HG03558 (cell line): ENCODE data around the gene PRXL2B.
"Not testable (repeated sequence)": the region's sequence is repeated elsewhere in the genome, so short reads cannot be mapped to it uniquely, and the experiment has no call there.

Source experiments
- ATAC-seq: cut with Tn5 transposase; IDR thresholded peaks from one replicate; pipeline ENCODE4 v1.9.1; 2021; ENCODE audit warnings: moderate number of reproducible peaks; ENCODE audit not compliant: unreplicated experiment; ENCODE audit errors: extremely low read depth

The PRXL2B gene

GRCh38 chr1:2609319-2610035, 22.9 kb downstream of the PRXL2B start:
- no peak for ATAC-seq

- ATAC-seq, result no peak
Measured at GRCh38 chr1:2610036-2610959, 23.7 kb downstream of the PRXL2B start.

DNA sequence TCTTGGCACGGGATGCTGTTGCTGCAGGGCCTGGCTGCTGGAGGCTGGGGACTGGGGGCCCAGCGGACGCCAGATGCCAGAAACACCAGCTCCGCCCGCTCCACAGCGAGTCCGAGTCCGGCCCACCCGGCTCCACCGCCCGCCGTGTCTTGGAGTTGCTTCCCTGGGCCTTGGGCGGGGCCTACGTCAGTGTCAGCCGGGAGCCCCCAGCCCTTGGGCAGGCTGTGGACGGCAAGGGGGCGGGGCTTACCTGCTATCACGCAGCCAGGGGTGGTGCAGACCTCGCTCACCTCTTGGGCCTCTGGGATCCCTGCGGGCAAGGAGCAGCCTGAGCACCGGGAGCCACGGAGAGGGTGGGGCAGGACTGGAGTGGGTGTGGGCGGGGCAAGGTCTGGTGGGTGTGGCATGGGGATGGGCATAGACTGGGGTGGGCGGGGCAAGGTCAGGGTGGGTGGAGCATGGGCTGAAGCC, 24.5 kb downstream of the PRXL2B start:
- no peak for ATAC-seq

GRCh38 chr1:2611621-2612437, 25.3 kb downstream of the PRXL2B start:
- no peak for ATAC-seq

DNA sequence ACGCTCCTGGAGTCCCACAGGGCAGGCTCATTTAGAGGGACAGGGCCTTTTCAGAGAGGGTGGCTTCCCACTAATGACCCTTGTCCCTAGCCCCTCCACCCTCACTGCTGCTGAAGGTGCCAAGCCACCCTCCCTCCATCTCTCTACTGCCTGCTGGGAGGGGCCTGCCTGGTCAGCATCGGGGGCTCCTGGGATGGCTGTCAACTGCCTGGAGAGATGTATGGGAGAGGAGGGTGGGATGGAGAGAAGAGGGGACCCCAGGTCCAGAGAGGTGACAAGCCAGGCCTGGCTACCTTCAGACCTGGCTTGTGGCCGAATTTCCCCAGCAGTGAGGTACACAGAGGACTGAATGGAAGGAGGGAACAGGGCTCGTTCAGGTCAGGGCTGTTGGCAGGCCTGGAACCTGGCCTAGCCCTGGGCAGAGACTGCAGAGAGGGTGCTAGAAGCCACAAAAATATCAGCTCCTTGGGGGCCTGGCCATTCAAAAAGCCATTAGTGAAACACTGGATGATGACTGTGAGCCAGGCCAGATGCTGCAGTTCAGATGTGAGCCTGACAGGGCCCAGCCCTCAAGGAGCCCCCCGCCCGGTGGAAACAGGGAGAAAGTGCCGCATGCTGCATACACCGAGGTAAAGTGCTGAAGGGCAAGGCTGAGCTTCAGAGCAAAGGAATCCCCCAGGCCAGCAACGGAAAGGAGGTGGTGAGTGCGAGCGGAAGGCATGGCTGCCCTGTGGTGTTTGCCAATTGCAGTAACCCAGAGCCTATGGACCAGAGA, 26.2 kb downstream of the PRXL2B start:
- ATAC-seq, result no peak

DNA sequence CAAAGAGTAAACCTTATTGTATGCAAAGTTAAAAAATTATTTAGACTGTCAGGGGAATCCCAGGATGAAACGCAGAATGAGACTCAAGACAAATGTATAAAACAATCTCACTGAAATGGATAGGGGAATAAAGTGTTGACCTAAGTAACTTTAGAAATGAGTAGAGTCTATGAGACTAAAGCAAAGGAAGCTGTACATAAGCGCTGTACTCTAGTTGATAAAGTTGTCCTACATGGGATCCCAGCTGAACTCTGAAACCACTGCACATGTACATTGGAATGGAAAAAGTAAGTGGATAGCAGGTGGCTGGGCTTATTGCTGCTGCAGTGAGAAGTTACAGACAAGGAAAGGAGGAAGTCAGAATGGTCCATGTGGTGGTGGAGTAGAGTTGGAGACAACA, 27.6 kb downstream of the PRXL2B start:
- no peak for ATAC-seq

- ATAC-seq, result no peak
Measured at GRCh38 chr1:2617971-2618470, 31.4 kb downstream of the PRXL2B start.

- no peak for ATAC-seq
Measured at GRCh38 chr1:2623571-2624337, 37.2 kb downstream of the PRXL2B start.

DNA sequence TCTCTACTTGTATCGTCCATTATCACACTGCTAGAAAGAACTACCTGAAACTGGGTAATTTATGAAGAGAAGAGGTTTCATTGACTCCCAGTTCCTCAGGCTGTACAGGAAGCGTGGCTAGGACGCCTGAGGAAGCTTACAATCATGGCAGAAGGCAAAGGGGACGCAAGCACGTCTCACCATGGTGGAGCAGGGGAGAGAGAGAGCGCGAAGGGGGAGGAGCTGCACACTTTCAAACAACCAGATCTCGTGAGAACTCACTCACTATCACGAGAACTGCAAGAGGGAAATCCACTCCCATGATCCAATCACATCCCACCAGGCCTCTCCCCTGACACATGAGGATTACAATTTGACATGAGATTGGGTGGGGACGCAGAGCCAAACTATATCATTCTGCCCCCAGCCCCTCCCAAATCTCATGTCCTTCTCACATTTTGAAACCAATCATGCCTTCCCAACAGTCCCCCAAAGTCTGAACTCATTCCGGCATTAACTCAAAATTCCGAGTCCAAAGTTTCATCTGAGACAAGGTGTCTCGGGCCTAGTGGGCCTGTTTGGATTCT, 38.2 kb downstream of the PRXL2B start:
- no peak for ATAC-seq

- no peak for ATAC-seq
Measured at GRCh38 chr1:2625311-2625710, 38.7 kb downstream of the PRXL2B start.

GRCh38 chr1:2625748-2626147, 39.2 kb downstream of the PRXL2B start:
- ATAC-seq, result not testable (repeated sequence)

DNA sequence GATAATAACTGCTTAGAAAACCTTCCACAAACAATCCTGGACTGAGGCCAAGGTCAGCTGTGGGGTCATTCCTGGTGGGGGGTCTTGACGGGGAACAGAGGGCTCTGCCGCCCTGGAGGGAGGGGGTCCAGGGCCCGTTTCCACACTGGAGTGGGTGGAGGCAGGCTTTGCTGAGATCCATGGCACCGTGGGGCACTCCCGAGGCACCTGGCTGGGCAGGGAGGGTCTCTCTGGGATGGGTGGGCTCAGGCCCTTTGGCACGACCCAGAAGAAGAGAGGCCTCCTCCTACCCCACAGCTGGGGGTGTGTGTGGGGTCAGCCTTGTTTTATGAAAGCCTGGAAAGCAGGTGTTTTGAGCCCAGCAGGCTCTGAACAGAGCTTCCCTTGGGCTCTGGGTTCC, 41.2 kb downstream of the PRXL2B start:
- ATAC-seq, result no peak

DNA sequence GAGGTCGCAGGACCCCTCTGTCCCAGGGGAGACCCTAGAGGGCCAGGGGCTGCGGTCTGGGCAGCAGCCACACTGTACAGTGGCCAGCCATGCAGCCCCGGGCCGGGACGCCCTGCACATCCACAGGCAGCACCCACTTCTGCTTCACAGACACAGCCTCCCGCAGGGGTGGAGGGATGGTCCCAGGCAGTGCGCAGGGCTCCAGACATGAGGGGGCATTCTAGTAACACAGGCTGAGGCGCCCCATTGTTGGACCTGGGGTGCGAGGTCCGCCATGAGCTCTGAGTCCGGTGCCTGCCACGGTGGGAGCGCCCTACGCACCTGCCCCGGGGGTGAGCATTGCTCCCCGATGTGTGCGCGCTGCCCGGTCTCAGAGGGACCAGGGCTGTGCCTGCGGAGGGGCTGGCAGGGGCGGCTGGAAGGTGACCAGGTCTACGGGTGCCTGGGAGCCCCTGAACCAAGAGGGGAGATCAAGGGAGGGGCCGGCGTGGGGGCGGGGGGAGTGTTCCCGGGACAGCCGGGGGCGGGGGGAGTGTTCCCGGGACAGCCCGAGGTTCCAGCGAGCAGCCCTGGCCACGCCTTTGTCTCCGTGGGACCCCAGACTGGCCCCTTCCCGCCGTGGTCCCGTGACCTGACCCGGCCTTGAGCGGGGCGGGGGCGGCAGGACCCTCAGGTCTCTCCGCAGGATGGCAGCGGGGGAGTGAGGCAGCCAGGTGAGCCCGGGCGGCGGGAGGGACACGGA, 41.8 kb downstream of the PRXL2B start:
- ATAC-seq, result no peak

GRCh38 chr1:2628933-2629626, 42.5 kb downstream of the PRXL2B start:
- ATAC-seq, result no peak

DNA sequence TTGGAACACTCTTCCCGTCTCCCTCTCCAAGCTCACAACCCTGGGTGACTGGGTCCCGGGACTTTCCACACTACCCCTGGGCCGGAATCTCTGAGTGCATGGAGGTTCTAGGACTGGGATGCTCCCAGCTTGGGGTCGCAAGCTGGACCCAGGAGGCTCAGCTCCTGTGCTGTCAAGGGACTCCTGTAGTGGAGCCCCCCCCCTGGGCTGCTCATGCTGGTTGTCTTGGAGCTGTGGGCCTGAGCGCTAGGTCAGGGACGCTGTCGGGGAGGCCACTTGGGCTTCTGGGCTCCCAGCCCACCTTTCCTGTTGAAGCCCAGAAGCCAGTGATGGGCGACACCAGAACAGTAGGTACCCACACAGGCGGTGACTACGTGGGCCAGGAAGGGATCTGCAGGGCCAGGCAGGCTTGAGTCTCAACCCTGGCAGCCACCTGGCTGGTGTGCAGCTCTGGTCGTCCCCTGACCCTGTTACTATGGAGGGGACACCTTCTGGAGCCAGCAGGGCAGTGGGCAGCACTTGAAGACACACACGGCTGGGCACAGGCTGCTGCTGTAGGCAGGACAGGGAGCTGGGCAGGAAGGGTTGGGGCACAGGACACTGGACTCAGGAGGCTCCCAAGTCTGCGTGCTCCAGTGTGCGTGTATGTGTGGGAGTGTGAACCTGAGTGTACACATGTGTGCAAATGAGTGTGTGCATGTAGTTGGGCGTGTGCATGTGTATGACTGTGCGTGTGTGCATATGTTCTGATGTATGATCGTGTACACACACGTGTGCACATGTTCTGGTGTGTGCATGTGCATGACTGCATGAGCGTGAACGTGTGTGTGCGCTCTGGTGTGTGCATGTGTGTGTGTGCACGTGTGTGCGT, 43.3 kb downstream of the PRXL2B start:
- ATAC-seq, result no peak

- no peak for ATAC-seq
Measured at GRCh38 chr1:2630498-2631135, 44.0 kb downstream of the PRXL2B start.
